ENCODE results near the gene PDZD7. TPM values are rescaled to one million over a fixed set of nuclear protein-coding genes. Genes with fewer than 3 reads are reported as not detected.
A peak's percentile ranks its signal among the peaks of the same experiment; 100 is the strongest.

The PDZD7 gene
- total and polyA plus RNA-seq, 10 donors: 0.17 to 2.3 (median 1.1) TPM

- Histone ChIP-seq H3K4me3 (peak overlapping the region; percentile 10 to 87 (median 70)), H3K9me3 (no peaks in the 10 kb centered on the region), H3K27me3 (replicated peaks in 1 of 7) (peaks cover 0 to 64% (median 31%) of the 10 kb centered on the region in 7 donors), H3K4me1 (peaks cover 32 to 82% (median 71%) of the 10 kb centered on the region in 6 donors), H3K36me3 (no peaks in the 10 kb centered on the region), H3K27ac (peak overlapping the region in 7 of 8 donors; percentile 93 to 99 (median 98))
- DNase-seq: peak; percentile 90
- 6 to 20% (median 8%) methylated on average over 9 to 63 of the region's 63 CpGs for WGBS, 5 donors
- intact Hi-C loops (cut with DNase I; ENCODE audit: low total_unique reads): no loop called here
- TF ChIP-seq POLR2A (IDR thresholded peaks at IDR 0.05) (no peak), POLR2AphosphoS5 (IDR thresholded peaks at IDR 0.05) (peak in 2 of 3 donors; percentile 56 to 77)
- TF ChIP-seq, protein P1, sequence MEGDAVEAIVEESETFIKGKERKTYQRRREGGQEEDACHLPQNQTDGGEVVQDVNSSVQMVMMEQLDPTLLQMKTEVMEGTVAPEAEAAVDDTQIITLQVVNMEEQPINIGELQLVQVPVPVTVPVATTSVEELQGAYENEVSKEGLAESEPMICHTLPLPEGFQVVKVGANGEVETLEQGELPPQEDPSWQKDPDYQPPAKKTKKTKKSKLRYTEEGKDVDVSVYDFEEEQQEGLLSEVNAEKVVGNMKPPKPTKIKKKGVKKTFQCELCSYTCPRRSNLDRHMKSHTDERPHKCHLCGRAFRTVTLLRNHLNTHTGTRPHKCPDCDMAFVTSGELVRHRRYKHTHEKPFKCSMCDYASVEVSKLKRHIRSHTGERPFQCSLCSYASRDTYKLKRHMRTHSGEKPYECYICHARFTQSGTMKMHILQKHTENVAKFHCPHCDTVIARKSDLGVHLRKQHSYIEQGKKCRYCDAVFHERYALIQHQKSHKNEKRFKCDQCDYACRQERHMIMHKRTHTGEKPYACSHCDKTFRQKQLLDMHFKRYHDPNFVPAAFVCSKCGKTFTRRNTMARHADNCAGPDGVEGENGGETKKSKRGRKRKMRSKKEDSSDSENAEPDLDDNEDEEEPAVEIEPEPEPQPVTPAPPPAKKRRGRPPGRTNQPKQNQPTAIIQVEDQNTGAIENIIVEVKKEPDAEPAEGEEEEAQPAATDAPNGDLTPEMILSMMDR (IDR thresholded peaks at IDR 0.05 in 8 of 11, conservative IDR thresholded peaks at IDR 0.05 in 3 of 11): peak in 10 of 11 experiments; percentile 36 to 79 (median 63)
These were observed 31.5 kb upstream of the PDZD7 start for GRCh38 chr10:101062232-101063049.

DNA sequence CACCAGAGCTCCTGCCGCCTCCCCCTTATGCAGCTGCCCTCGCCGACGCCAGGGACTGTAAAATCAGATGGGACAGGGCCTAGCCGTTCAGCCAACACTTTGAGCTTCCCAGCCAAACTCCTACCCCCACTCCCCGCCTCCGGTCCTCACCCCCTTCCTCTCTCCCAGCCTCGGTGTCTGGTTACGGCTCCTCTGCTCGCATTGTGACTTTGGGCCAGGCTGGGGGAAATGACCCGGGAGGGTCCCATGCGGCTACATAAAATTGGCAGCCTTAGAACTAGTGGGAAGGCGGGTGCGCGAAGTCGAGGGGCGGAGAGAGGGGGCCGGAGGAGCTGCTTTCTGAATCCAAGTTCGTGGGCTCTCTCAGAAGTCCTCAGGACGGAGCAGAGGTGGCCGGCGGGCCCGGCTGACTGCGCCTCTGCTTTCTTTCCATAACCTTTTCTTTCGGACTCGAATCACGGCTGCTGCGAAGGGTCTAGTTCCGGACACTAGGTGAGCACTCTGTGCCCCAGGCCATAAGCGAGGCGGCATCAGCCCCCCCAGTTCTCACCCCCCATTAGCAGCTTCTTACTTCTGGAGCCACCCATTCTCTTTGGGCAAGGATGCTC is 30.8 kb upstream of the PDZD7 start, which contains the start of gene KAZALD1:
Gene KAZALD1, plus strand, starts transcription at position 366 of the 608 bp plus-strand sequence. CDS start 604 bp downstream, outside the sequence.
- DNase-seq: peak; percentile 81
- intact Hi-C loops (cut with DNase I; ENCODE audit: low total_unique reads): no loop called here
- Histone ChIP-seq H3K27ac (peak within 1 kb of the TSS; percentile 89 to 99 (median 98)), H3K27me3 (replicated peaks in 1 of 7) (peaks cover 0 to 56% (median 24%) of the 10 kb centered on the region in 7 donors), H3K36me3 (no peaks in the 10 kb centered on the region), H3K4me3 (peak within 1 kb of the TSS; percentile 47 to 87 (median 70)), H3K9me3 (no peaks in the 10 kb centered on the region), H3K4me1 (peaks cover 32 to 75% (median 63%) of the 10 kb centered on the region in 6 donors)
- TF ChIP-seq, protein P1 (IDR thresholded peaks at IDR 0.05 in 8 of 11, conservative IDR thresholded peaks at IDR 0.05 in 3 of 11): peak in 1 of 11 experiments; percentile 10
- TF ChIP-seq POLR2AphosphoS5 (IDR thresholded peaks at IDR 0.05) (no peak), POLR2A (IDR thresholded peaks at IDR 0.05) (no peak)
- 37 to 50% (median 41%) methylated on average over 30 to 31 of the region's 31 CpGs for WGBS, 5 donors

- peak; percentile 97 for DNase-seq
- intact Hi-C loops (cut with DNase I; ENCODE audit: low total_unique reads): no loop called here
- H3K27ac ChIP-seq: peak overlapping the region; percentile 89 to 99 (median 98)
- peak; percentile 71 to 90 (median 85) for TF ChIP-seq POLR2AphosphoS5 (IDR thresholded peaks at IDR 0.05)
- peak in 2 of 3 donors; percentile 42 to 45 for TF ChIP-seq POLR2A (IDR thresholded peaks at IDR 0.05)
- TF ChIP-seq, protein P1 (IDR thresholded peaks at IDR 0.05 in 8 of 11, conservative IDR thresholded peaks at IDR 0.05 in 3 of 11): peak in 3 of 11 experiments; percentile 3 to 29 (median 17)
- peaks cover 26 to 69% (median 57%) of the 10 kb centered on the region in 6 donors for H3K4me1 ChIP-seq
- peak overlapping the region; percentile 47 to 87 (median 70) for H3K4me3 ChIP-seq
- no peaks in the 10 kb centered on the region for H3K9me3 ChIP-seq
- peaks cover 0 to 50% (median 17%) of the 10 kb centered on the region in 7 donors for H3K27me3 ChIP-seq (replicated peaks in 1 of 7)
- no peaks in the 10 kb centered on the region for H3K36me3 ChIP-seq
- 0 to 3% (median 1%) methylated on average over 6 to 67 of the region's 67 CpGs for WGBS, 5 donors
These were observed 30.2 kb upstream of the PDZD7 start for GRCh38 chr10:101060951-101061623.

All from spleen (tissue), 11 donors.